ENCODE data around the gene GTF3A.

GTF3A gene

DNA sequence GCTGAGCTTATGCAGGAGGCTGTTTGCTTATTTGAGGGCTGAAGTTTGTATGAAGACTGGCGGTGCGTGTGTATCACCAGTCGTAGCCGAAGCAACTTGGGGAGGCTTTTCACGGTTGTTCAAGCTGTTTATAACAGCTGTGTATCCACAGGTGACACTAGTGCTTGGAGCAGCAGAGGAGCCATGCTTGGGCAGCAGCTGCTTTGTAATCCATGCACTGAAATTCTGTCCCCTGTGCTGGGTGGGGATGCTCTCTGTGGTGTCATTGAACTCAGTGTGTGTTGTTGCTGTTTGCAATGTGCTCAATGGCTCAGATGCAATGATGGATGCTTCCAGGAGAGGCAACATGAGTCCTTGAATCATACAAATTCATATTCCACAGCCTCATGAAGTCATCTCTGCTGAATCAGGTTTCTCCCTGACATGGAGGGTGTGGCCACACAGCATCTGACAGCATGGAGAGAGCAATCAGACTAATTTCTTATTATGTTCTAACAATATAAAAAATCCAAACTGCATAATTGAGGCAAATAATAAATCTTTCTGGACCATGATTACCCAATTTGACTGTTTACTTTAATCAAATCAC, 18.8 kb upstream of the GTF3A start:
- DNase-seq (ENCODE audit: low read depth in 2 of 2): no peak

- no peak for DNase-seq (ENCODE audit: low read depth in 2 of 2)
Measured at GRCh38 chr13:27406178-27406939, 18.1 kb upstream of the GTF3A start.

DNA sequence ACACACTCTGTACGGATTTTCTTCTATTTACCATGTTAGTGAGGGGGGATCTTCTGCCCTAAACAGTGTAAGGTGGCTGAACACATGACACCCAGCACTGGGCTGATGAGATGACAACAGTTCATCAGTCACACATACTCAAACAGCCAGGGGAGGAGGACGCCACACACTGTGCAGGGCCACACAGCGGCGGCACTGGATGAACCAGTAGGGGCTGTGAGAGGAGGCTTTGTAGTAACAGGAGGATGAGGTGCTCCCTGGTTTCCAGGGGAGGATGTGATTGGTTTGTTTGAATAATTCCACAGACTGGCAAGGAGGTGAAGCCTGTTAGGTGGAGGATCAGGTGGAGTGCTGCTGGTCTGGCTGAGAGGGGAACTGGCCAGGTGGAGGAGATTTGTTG, 16.3 kb upstream of the GTF3A start:
- DNase-seq (ENCODE audit: low read depth in 2 of 2): no peak

GRCh38 chr13:27409013-27409412, 15.4 kb upstream of the GTF3A start:
- DNase-seq (ENCODE audit: low read depth in 2 of 2): no peak

- DNase-seq (ENCODE audit: low read depth in 2 of 2): no peak
Measured at GRCh38 chr13:27411341-27411740, 13.1 kb upstream of the GTF3A start.

DNA sequence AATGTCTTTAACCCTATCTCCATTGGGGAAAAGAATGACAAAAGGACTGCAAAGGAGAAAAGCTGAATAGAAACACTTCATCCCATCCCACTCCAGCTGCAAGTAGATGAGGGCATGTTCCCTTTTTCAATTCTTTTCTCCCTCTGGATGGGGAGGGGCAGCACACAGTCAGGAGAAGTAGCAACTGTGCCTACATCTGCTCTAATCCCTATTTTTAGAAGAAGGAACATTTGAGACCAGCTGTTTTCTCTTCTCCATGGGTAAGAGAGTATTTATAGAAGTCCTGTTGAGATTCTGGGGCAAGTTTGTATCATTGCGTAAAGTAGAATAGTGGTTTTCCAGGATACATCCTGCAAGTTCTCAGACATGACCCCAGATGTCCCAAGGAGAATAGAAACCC, 9.3 kb upstream of the GTF3A start:
- DNase-seq (ENCODE audit: low read depth in 2 of 2): no peak

DNA sequence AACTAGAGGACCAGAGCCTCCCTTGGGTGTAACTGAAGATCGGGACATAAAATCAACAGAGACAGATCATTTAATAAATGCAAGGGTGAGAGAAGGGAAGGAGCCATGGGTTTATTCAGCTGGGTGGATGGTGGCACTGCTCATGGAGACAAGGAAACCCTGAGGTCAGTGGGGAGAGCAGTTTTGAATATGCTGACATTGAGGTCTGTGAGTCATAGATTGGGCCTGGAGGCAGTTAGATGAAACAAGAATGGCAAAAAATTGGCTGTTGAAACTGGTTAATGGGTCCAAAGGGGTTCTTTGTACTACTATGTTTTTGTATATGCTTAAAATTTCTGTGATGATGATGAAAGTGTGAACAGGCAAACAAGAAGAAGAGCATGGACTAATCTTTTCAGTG, 5.1 kb upstream of the GTF3A start:
- no peak for DNase-seq (ENCODE audit: low read depth in 2 of 2)

DNA sequence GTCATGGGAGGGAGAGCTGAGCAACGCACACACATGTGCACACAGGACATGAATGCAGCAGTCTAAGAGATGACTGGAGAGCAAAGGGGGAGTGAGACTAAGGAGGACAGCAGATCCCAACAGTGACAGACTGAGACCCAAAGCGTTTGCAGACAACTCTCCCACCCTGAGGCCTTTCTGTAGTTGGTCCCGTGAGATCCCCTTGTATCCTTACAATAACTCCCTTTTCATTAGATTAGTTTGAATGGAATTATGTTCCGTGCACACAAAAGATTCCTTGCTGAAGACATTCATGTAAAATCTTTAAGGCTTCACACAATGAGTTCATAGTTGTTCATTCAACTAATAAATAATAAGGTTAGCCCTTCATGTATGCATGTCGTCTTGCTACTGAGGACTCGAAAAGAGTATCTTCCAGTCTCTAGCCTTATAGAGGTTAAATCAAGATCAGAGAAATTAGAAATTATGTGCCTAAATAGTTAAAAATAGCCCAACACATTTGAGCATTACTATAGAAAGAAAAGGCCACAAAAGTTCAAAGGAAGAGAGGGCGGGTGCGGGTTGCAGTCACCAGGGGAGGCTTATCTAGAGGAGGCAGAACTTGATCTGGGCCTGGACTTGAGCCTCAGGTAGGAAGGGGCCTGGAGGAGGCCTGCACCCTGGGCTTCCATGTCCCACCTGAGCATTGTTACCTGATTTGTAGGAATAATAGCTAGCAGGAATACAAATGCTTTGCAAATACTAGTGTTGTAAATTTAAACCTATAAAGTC, 3.1 kb upstream of the GTF3A start:
- no peak for DNase-seq (ENCODE audit: low read depth in 2 of 2)

DNA sequence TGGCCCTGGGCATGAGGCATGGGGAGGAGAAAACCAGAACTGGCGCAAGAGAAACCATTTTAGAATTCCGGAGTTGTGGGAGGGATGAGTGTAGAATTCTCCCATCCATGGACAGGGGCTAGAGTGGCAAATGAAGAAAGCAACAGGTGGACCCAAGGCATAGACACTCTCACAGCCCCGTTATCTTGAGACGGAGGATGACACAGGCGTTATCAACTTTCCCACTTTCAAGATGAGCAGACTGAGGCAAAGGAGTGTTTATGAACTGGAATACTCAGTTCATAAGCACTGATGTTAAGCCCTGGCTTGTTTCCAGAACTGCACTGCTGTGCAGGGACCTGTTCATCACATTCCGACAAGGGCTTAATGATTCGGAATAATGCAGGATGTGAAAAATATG, 1.1 kb upstream of the GTF3A start:
- no peak for DNase-seq (ENCODE audit: low read depth in 2 of 2)

GRCh38 chr13:27425158-27425917, 919 bp downstream of the GTF3A start:
- DNase-seq (ENCODE audit: low read depth in 2 of 2): no peak

DNA sequence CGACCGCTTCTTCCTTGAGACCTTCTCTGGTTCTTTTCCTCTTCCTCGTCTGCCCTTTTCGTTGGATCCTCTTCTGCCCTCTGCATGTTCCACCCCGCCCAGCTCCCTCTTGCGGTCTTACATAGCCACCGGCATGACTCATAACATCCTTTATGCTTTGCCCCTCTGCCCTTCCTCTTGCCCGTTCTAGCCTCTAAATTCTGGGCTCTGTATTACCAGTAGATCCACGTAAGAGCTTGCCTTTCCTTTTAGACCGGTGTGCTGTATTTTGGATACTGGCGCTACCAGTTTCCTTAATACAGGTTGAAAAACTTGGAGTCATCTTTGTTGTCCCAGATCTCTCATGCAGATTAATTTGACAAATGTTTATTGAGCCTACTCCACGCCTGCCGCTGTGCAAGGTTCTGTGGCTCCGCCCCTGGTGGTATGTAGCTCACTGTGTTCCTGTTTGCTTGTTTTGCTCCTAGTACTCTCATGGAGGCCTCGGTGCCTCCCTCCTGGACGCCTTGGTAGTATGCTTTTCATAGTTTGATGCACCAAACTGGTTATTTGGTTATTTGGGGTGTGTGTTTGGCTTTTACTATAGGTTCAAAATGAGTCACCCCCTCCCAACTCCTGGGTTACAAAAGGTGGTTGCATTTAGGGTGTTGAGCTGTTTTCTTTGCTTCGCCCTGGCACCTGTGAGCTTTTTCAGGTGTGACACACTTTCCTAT, 1.7 kb downstream of the GTF3A start:
- DNase-seq (ENCODE audit: low read depth in 2 of 2): no peak

- DNase-seq (ENCODE audit: low read depth in 2 of 2): no peak
Measured at GRCh38 chr13:27427641-27428040, 3.2 kb downstream of the GTF3A start.

- no peak for DNase-seq (ENCODE audit: low read depth in 2 of 2)
Measured at GRCh38 chr13:27428160-27428559, 3.7 kb downstream of the GTF3A start.

GRCh38 chr13:27432180-27432579, 7.8 kb downstream of the GTF3A start:
- no peak for DNase-seq (ENCODE audit: low read depth in 2 of 2)

- no peak for DNase-seq (ENCODE audit: low read depth in 2 of 2)
Measured at GRCh38 chr13:27432611-27433210, 8.3 kb downstream of the GTF3A start.

GRCh38 chr13:27437126-27437525, 12.7 kb downstream of the GTF3A start:
- no peak for DNase-seq (ENCODE audit: low read depth in 2 of 2)

GRCh38 chr13:27440408-27440807, 16.0 kb downstream of the GTF3A start:
- DNase-seq (ENCODE audit: low read depth in 2 of 2): no peak

DNA sequence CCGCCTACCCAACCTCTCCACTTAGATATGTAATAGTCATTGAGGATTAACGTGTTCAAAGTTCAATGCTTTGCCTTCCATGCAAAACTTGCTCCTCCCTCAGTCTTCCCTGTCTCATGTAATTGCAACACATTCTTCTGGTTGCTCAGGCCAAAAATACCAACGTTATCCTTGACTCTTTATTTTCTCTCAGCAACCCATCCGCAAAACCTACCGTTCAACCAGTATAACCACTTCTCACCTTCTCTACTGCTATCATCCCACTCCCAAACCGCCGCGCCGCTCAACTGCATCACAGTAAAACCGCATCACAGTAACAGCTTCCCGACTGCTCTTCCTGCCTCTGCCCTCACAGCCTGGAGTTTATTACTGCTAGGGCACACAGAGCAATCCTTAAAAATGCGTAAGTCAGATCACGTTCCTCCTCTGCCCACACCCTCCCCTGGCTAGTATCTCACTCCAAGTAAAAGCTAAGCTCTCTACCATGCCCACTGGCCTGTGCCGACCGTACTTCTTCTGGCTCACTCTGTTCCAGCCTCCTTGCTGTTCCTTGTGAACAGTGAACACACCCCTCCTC, 17.7 kb downstream of the GTF3A start:
- DNase-seq (ENCODE audit: low read depth in 2 of 2): no peak

DNA sequence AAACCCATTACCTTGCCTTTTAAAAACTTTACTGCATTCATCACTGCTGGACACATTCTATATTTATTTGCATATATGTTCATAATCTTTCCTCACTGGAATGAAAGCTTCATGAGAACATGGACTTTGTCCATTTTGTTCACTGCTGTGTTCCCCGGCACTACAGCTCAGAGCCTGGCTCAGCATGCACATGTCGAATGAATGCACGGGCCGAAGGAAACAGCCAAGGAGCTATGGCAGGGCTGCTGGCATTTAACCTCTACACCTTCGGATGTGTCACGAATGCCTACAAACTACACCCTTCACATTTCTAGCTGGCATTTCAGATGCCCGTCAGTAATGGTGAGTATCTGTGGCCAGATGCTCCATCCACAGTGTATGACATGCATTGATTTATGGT, 18.4 kb downstream of the GTF3A start:
- no peak for DNase-seq (ENCODE audit: low read depth in 2 of 2)

DNA sequence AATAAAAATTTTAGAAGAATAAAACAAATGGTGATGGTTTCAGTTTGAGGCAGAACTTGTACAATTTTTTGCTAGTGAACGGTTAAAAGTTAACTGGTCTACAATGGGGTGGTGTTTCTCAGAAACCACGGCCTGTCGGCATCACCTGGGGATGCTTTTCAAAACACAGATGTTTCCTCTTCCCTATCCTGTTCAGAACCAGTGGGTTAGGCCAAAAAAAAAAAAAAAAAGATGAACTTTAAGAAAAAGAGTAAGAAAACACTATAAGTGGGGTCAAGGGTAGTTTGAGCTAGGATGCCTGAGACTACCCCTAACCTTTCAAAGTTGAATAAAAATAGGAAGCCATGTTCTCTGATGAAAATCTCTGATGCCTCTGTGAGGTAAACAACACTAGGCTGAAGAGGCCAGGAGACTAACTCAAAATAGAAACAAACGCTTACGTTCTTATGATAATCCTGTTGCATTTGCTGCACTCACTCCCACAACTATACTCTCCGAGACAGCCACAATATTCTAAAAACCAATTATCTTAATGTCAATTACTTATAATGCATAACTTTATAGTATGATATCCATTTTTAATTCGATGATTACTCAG, 22.7 kb downstream of the GTF3A start:
- no peak for DNase-seq (ENCODE audit: low read depth in 2 of 2)

Data from fibroblast of skin of left quadriceps (primary cell).